SK-N-MC (cell line): ENCODE data around the gene UBE2G1.

Experiments
- EZH2 ChIP-seq: fragments of 200-600 bp; sonication (generic); IDR thresholded peaks from one replicate; pipeline ENCODE4 v1.6.1; 2017; ENCODE audit warnings: antibody characterized with exemption
- POLR2AphosphoS5 ChIP-seq: IDR thresholded peaks from 2 replicates; pipeline ENCODE4 v1.6.1; 2012; ENCODE audit warnings: mild to moderate bottlenecking, low read depth, low read length, borderline replicate concordance

- no peak for TF ChIP-seq POLR2AphosphoS5
- TF ChIP-seq EZH2 = no peak
Measured at GRCh38 chr17:4317610-4318009, 48.9 kb downstream of the UBE2G1 start.
